Thoracic aorta (tissue), 2 donors: ENCODE measurements around the gene ATP2A3. TPM values are rescaled to one million over a fixed set of nuclear protein-coding genes. Genes with fewer than 3 reads are reported as not detected.

Source experiments
- ATAC-seq: fragments of 150-250 bp; one replicate; pipeline ENCODE4 v1.8.0; 2017; ENCODE audit warnings: low read depth; ENCODE audit not compliant: insufficient number of reproducible peaks, low FRiP score
- DNase-seq: peaks from one replicate; pipeline ENCODE4 v3.0.0-alpha.2; 2020; ENCODE audit warnings: low spot score
- H3K27ac ChIP-seq, 2 donors: fragments of 200-600 bp; sonication (generic); 1 replicate in 1 of 2; 2 replicates in 1 of 2; pipeline ENCODE4 v1.5.1; 2016; ENCODE audit warnings: mild to moderate bottlenecking in 2 of 2, moderate library complexity in 2 of 2
- H3K27me3 ChIP-seq: fragments of 200-600 bp; sonication (generic); replicated peaks from 2 replicates; pipeline ENCODE4 v1.6.0; 2016; ENCODE audit warnings: mild to moderate bottlenecking; ENCODE audit not compliant: insufficient read depth
- H3K36me3 ChIP-seq: fragments of 200-600 bp; sonication (generic); one replicate; pipeline ENCODE4 v1.5.1; 2016
- H3K4me1 ChIP-seq, 2 donors: fragments of 200-600 bp; sonication (generic); 1 replicate in 1 of 2; 2 replicates in 1 of 2; pipeline versions ENCODE4 v1.5.1 to v1.6.0; 2016; ENCODE audit warnings: low read depth in 2 of 2, mild to moderate bottlenecking in 1 of 2; ENCODE audit not compliant: control insufficient read depth in 1 of 2
- H3K4me3 ChIP-seq: fragments of 200-600 bp; sonication (generic); 2 replicates; pipeline ENCODE4 v1.5.1; 2016; ENCODE audit warnings: mild to moderate bottlenecking
- H3K9me3 ChIP-seq: fragments of 200-600 bp; sonication (generic); 2 replicates; pipeline ENCODE4 v1.5.1; 2016
- total RNA-seq, 2 donors: library from RNA; depleted of rRNA; stranded (reverse); fragments of >200 nt; gene quantifications; one replicate each; pipeline versions ENCODE4 v1.1.0 to v1.2.3, GENCODE V29; 2016
- TF ChIP-seq, protein P1 (sequence below): fragments of 200-600 bp; sonication (generic); IDR thresholded peaks from one replicate; pipeline ENCODE4 v1.5.1; 2019; ENCODE audit warnings: antibody characterized with exemption

Gene ATP2A3
- total RNA-seq, 2 donors from 2014 or later = 37.2 to 50.4 TPM

DNA sequence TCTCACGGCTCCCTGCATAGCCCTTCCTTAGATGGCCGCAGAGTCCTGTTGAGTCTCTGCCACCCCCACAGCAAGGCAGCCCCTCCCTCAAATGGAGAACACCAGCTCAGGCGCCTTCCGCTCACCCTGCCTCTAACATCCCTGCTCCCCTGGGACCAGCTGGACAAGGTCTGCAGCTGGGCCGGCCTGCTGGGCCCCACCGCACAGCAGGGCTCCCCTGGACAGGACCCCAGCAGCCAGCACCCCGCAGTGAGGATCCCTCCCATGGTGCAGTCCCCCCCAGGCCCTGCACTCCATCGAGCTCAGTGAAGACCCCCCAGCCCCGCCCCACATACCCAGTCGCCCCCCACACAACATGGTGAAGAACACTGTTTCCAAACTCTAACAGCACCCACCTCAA, 10.2 kb downstream of the ATP2A3 start:
- ATAC-seq (no peak), DNase-seq (no peak)
- H3K9me3 ChIP-seq = no peaks in the 10 kb centered on the region
- TF ChIP-seq, protein P1, sequence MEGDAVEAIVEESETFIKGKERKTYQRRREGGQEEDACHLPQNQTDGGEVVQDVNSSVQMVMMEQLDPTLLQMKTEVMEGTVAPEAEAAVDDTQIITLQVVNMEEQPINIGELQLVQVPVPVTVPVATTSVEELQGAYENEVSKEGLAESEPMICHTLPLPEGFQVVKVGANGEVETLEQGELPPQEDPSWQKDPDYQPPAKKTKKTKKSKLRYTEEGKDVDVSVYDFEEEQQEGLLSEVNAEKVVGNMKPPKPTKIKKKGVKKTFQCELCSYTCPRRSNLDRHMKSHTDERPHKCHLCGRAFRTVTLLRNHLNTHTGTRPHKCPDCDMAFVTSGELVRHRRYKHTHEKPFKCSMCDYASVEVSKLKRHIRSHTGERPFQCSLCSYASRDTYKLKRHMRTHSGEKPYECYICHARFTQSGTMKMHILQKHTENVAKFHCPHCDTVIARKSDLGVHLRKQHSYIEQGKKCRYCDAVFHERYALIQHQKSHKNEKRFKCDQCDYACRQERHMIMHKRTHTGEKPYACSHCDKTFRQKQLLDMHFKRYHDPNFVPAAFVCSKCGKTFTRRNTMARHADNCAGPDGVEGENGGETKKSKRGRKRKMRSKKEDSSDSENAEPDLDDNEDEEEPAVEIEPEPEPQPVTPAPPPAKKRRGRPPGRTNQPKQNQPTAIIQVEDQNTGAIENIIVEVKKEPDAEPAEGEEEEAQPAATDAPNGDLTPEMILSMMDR = no peak
- H3K27ac ChIP-seq = no peak overlapping the region
- peaks cover 4% of the 10 kb centered on the region for H3K36me3 ChIP-seq
- no peaks in the 10 kb centered on the region for H3K27me3 ChIP-seq
- H3K4me3 ChIP-seq = no peak overlapping the region
- H3K4me1 ChIP-seq = peaks cover 0 to 10% of the 10 kb centered on the region in 2 donors

DNA sequence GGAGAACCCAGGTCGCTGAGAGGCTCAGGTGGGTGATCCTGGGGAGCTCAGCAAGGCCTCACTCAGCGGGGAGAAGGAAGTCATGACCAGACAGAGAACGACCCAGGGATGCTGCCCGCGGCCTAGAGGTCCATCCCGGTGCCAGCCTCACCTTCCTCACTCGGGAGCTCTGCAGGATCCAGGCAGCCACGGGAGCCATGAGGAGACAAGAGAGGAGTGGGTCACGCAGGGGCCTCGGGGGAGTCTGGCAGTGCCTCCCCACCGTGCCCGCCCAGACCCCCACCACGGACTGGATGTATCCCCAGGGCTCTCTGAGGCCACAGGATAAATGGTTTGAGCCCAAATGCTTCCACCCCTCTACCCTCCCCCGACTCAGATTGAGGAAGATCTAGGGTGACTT, 10.7 kb downstream of the ATP2A3 start:
- no peaks in the 10 kb centered on the region for H3K27me3 ChIP-seq
- no peak overlapping the region for H3K4me3 ChIP-seq
- no peak overlapping the region for H3K27ac ChIP-seq
- no peaks in the 10 kb centered on the region for H3K9me3 ChIP-seq
- ATAC-seq = no peak
- DNase-seq = no peak
- TF ChIP-seq, protein P1 = no peak
- H3K4me1 ChIP-seq = peaks cover 0 to 9% of the 10 kb centered on the region in 2 donors
- H3K36me3 ChIP-seq = peaks cover 6% of the 10 kb centered on the region

DNA sequence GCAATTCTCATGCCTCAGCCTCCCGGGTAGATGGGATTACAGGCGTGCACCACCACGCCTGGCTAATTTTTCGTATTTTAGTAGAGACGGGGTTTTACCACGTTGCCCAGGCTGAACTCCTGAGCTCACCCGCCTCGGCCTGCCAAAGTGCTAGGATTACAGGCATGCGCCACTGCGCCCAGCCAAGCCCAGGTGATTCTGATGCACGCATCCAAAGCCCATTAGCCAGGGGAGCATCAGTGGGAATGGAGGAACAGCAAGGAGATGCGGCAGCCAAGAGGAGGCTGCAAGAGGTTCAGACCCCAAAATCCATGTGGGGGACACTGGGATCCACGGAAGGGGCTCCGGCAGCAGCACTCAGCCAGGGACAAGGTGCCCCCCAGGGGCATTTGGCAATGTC, 12.1 kb downstream of the ATP2A3 start:
- ATAC-seq (no peak), DNase-seq (no peak)
- peaks cover 7% of the 10 kb centered on the region for H3K36me3 ChIP-seq
- peaks cover 0 to 9% of the 10 kb centered on the region in 2 donors for H3K4me1 ChIP-seq
- H3K27me3 ChIP-seq = no peaks in the 10 kb centered on the region
- TF ChIP-seq, protein P1 = no peak
- no peak overlapping the region for H3K27ac ChIP-seq
- no peak overlapping the region for H3K4me3 ChIP-seq
- H3K9me3 ChIP-seq = no peaks in the 10 kb centered on the region

DNA sequence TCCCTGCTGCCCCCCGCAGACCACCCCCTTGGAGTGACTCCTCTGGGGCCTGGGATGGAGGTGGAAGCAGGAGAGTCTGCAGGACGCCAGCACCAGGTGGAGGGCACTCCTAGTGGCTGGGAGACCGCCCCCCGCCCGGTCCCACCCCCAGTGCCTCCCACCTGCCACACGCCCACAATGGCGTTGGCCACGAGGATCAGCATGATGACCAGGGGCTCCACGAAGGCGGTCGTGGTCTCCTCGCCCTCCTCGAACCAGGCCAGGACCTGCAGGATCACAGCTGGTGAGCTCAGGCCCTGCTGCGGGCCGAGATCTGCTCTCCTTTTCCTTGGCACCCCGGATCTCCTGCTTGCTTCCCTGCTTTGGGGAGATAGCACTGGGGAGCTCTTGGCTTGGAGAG, 12.8 kb downstream of the ATP2A3 start:
- DNase-seq (no peak), ATAC-seq (no peak)
- Histone ChIP-seq H3K4me1 (peaks cover 0 to 9% of the 10 kb centered on the region in 2 donors), H3K9me3 (no peaks in the 10 kb centered on the region), H3K27ac (no peak overlapping the region), H3K27me3 (no peaks in the 10 kb centered on the region), H3K4me3 (no peak overlapping the region), H3K36me3 (peaks cover 10% of the 10 kb centered on the region)
- TF ChIP-seq, protein P1 = no peak

DNA sequence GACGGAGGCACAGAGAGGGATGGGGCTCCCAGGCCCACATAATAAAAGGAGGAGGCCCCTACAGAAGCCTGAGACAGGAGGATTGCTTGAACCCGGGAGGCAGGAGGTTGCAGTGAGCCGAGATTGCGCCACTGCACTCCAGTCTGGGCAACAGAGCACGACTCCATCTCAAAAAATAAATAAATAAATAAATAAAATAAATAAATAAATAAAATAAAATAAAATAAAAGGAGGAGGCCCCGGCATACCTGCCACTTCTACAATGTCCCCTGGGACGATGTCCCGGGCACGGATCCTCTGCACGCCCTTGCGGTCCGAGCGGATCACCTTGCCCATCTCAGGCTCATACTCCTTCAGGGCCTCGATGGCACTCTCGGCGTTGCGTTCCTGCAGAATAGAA, 13.2 kb downstream of the ATP2A3 start:
- Histone ChIP-seq H3K27me3 (no peaks in the 10 kb centered on the region), H3K4me3 (no peak overlapping the region), H3K27ac (no peak overlapping the region), H3K36me3 (peaks cover 12% of the 10 kb centered on the region), H3K9me3 (no peaks in the 10 kb centered on the region), H3K4me1 (peaks cover 0 to 9% of the 10 kb centered on the region in 2 donors)
- DNase-seq = no peak
- ATAC-seq = no peak
- TF ChIP-seq, protein P1 = no peak
